ENCODE data around the gene SAG. TPM values are rescaled to one million over a fixed set of nuclear protein-coding genes. Genes with fewer than 3 reads are reported as not detected.

The SAG gene
- total RNA-seq (2022; extraction: Qiagen RNA extraction) = not detected in 5 replicates

DNA sequence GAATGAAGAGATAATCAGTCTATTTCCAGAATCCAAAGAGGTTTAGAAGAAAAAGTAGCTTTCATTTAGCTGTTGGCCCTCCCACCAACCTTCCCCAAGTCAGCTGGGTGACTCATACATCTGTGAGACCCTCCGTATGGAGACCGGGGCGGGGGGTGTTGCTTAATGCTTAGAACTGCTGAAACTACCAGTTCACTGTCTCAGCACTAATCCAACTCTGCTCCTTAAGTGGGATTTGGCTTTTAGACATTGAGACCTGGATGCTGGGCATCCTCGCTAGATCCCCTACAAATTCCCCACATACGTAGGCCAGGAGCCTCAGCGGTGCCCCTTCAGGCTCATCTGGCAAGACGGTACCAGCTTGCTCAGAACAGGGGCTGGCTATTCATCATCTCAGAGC is at the start of gene SAG:
Gene SAG (plus strand): TSS at position 252 of the 400 bp plus-strand sequence. CDS start 1,374 bp downstream, outside the sequence.

DNA sequence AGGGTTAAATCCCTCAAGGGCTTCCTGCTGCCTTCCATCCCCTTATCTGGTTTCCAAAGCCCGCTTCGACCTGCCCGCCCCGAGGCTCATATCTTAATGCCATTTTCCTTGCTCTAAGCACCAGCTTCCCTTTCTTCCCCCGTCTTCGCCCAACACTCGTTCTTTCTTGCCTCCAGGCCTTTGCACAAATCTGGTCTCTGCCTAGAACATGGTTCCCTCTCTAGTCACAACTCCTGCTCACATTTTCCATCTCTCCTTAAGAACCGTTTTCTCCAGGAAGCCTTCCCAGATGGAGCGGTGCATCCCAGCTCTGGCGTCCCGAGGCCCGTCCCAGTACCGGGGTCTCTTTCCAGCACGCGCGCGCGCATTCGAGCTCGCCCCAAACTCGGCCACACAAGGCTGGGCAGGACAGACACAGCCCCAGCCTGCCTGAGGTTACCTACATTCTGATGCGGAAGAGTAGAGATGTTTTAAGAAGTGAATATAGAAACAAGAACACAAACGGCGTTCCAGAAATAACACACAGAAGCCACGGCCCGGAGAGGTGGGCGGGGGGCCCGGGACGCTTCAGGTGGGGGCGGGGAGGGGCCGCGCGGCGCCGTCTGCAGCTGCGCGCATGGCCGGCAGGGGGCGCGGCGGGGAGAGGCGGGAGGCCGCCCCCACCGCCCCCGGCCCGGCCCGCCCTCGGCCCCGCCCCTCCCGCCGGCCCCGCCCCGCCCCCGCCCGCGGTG is 46.3 kb downstream of the SAG start, which contains the start of gene DGKD:
Gene DGKD (plus strand): TSS at position 726 of the 731 bp plus-strand sequence. CDS start 25 bp downstream, outside the sequence.

Other genes starting within 250 kb of the SAG start
- 0.29 to 0.60 TPM (median 0.45 TPM) in 5 replicates for gene INPP5D, start 247.5 kb upstream of the SAG start, total RNA-seq (2022; extraction: Qiagen RNA extraction)
- gene ATG16L1, start 56.1 kb upstream of the SAG start, total RNA-seq (2022; extraction: Qiagen RNA extraction) = 44.4 to 50.7 TPM (median 47.4 TPM) in 5 replicates
- gene DGKD, start 46.7 kb downstream of the SAG start, total RNA-seq (2022; extraction: Qiagen RNA extraction) = 80.6 to 113 TPM (median 103 TPM) in 5 replicates